NCI-H1930 (cell line): ENCODE data around the gene OR52E2.
"Not testable (repeated sequence)": the region's sequence is repeated elsewhere in the genome, so short reads cannot be mapped to it uniquely, and the experiment has no call there.

Source experiments
- DNase-seq, 2 experiments: peaks; one replicate each; lab custom pipeline; 2025; lab: John Stamatoyannopoulos, UW

OR52E2 gene

DNA sequence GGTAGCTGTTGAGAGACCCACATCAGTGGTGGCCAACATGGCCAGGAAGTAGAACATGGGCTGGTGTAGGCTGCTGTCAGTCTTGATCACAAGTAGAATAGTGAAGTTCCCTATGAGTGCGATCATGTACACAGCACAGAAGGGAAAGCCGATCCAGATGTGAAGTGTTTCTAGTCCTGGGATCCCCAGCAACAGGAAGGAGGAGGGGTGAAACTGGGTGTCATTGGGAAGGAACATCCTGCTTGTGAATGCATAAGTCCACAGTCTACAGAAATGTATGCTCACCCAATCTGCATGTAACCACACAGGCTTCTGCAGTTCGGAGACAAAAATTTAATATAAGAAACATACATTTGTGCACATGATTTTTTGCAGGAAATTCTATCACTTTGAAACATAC is at the start of gene OR52E2:
Gene OR52E2 (minus strand): TSS at position 237 of the 400 bp plus-strand sequence. CDS start 0 bp downstream, at position 237.
- DNase-seq: no peak

DNA sequence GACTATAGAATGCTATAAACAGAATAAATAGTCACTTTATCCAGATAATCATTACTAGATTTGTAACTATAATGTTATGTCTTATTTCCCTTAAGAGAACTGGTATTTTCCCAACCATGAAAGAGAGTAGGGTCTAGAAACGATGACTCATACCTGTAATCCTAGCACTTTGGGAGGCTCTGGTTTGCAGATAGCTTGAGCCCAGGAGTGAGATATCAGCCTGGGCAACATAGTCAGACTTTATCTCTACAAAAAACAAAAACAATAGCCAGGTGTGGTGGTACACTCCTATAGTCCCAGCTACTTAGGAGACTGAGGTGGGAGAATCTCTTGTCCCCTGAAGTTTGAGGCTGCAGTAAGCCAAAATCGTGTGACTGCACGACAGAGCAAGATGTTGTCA is 47.9 kb upstream of the OR52E2 start:
- no peak for DNase-seq

DNA sequence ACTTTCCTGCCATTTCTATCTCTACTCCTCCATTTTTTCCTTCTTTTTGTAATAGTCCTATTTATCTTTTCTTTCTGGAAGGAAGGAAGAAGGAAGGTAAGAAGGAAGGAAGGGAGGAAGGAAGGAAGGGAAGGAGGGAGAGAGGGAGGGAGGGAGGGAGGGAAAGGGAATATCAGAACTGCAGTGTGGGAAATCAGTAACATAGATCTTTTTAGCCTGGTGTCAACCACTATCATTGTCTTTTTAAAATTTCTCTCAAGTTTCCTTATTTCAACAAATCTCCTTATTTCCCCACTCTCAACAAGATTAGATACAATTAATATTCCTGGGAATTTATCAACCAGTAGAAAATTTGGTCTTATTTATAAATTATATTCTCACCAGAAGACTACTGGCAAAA is 43.6 kb upstream of the OR52E2 start:
- DNase-seq: no peak

DNA sequence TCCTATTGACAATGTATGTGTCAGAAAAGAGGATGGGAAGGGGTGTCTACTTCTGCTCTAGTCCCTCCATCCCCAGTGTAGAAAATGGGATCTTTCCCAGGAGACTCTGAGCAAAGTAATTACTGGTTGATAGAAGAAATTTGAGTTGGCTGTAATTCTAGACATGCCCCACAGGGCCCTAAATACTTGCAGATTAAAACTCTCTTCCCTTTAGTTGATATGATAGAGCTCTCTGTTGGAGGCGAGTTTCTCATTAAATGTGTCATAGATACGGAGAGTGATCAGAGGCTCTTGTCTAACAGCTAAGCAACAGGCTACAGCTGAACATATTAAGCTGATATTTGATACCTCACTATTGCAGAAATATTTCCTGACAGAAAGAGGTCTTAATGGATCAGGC is 42.8 kb upstream of the OR52E2 start:
- peak; percentile 13 to 66 for DNase-seq

DNA sequence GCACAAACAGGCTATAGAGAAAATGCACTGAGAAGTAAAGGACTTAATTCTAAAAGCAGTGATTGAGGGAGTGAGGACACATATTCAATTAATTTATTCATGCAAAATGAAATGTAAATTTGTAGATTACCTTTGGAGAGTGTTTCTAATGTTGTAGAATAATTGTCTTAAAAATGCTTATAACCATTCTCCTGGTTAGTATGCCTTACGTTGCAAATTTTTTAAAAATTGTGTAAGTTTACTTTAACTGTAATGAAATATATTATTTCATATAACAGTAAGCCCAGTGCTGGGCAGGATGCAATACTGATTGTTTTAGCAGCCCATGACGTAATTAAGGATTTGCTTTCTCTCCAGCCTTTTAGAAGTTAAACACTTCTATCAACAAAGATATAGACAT is 36.6 kb upstream of the OR52E2 start:
- DNase-seq: no peak

DNA sequence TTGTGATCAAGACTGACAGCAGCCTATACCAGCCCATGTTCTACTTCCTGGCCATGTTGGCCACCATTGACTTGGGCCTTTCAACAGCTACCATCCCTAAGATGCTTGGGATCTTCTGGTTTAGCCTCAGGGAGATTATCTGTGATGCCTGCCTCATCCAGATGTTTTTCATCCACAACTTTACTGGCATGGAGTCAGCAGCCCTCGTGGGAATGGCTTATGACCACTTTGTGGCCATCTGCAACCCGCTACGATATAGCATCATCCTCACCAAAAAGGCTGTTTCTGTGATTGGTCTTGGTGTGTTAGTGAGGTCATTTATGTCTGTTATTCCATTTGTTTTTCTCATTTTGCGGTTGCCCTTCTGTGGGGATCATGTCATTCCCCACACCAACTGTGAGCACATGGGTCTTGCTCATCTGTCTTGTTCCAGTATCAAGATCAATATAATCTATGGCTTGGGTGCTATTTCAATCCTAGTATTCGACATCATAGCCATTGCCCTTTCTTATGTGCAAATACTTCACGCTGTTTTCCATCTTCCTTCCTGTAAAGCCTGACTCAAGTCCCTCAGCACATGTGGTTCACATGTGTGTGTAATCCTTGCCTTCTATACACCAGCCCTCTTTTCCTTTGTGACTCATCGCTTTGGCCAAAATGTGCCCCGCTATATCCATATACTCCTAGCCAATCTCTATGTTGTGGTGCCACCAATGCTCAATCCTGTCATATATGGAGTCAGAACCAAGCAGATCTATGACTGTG is 33.6 kb upstream of the OR52E2 start:
- no peak for DNase-seq

DNA sequence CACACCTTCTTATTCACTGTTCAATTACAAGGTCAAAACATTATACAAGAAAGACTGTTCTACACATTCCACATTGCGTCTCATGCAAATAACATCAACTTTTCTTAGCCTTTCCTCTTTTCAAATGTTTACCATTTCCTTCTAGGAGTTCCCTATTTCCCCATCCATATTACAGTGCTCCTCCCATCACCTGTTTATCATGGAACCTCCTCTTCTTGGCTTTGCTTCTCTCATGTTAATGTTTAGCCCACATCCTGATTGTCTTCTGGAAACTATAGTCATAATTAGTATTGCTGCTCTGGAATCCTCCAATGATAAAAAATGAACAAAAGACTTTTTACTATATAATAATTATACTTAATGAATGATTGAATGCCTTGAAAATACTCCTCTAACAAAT is 31.2 kb upstream of the OR52E2 start:
- no peak for DNase-seq

DNA sequence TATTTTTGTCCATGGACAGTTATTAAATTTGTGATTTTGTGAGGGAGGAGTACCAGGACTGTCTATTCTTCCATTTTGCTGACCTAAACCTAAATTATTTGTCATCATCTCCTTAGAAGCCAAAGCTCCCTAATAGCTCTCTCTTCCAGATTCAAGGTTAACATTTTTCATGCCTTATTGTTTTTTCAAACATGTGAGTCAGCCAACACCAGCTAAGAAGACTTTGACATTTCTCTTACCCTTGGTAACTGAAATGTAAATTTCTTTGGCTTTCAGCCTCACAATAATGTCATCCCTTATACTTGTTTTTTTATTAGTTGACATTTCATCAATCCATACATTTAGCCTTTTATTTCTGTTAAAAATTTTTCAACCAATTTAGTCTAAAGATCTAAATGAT is 29.1 kb upstream of the OR52E2 start:
- DNase-seq: no peak

DNA sequence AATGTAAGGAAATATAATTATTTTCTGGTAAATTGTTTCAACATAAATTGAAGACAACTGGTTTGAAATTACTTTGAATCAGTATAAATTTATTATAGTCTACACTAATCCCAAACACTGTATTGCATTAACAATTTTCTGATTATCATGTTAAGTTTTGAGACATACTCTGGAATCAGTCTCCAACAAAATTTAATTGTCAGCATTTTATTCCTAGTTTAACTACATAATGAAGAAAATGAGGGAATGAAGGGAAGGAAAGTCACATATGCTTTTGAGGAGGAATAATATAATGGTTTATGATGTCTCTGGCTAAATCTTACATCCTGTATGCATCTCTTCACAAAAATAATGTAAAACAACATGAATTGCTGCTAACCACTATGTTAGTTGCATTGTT is 24.2 kb upstream of the OR52E2 start:
- no peak for DNase-seq

DNA sequence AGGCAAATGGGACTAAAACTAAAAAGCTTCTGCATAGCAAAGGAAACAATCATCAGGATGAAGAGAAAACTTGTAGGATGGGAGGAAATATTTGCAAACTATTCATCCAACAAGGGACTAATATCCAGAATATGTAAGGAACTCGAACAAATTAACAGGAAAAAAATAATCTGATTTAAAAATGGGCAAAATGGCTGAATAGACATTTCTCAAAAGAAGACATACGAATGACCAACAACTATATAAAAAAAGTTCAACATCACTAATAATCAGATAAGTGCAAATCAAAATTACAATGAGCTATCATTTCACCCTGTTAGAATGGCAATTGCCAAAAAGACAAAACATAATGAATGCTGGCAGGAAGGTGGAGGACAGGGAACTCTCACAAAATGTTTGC is 22.0 kb upstream of the OR52E2 start:
- no peak for DNase-seq

DNA sequence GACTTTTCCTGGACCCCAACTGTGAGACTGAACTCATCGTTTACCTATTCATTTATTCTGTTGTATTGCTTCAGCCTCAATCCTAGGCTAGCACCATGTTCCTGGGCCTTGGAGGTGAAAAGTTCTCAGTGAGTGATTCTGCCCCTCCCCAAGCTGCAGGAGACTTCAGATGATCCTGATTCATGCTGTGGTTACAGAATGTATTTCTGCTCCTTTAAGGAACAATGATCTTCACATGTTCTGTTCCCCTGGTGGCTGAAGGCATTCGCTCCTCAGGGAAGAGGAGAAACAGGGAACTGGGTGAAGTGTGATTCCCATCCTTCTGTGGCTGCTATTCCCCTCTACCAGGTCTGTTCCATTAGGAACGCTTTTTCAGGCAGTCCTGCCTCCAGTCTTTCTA is 12.4 kb upstream of the OR52E2 start:
- DNase-seq: no peak

DNA sequence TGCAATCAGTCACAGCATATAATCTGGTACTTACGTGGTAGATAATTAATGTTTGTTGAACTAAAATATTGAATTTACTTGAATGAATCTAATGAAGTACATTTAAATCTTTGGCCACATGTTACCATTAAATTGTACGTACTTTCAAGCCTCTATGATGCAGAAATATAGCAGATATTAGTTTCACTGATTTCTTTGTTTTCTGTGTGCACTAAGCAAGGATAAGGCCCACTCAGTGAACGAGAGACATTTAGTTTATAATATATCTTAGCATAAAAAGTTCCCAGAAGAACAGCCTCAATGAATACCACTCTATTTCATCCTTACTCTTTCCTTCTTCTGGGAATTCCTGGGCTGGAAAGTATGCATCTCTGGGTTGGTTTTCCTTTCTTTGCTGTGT is 9.8 kb upstream of the OR52E2 start, which contains the start of gene OR52E1:
Gene OR52E1 (plus strand): TSS at position 301 of the 400 bp plus-strand sequence.
- no peak for DNase-seq

DNA sequence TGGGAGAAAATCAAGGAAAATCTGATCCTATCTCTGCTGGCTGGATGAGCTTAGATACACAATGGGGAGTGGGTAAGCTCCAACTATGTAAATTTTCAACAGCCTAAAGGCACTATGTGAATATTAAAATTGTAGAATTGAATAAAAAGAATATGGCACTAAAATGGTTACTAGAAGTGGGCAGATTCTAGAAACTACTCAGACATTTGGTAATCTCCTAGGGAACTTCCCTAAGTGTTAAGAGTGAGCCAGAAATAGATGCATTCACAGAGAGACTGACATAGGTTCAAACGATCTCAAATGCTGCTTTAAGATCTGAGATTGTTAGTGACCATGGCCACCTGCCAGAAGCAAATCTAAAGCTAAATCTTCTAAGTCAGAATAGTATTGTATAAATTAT is 5.6 kb upstream of the OR52E2 start:
- DNase-seq: no peak

DNA sequence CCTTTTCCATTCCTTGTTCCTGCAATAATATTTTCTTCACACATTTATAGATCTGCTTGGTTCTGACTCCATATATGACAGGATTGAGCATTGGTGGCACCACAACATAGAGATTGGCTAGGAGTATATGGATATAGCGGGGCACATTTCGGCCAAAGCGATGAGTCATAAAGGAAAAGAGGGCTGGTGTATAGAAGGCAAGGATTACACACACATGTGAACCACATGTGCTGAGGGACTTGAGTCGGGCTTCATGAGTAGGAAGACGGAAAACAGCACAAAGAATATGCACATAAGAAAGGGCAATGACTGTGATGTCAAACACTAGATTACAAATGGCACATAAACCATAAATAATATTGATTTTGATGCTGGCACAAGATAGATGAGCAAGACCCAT is 748 bp downstream of the OR52E2 start:
- not testable (repeated sequence) for DNase-seq

DNA sequence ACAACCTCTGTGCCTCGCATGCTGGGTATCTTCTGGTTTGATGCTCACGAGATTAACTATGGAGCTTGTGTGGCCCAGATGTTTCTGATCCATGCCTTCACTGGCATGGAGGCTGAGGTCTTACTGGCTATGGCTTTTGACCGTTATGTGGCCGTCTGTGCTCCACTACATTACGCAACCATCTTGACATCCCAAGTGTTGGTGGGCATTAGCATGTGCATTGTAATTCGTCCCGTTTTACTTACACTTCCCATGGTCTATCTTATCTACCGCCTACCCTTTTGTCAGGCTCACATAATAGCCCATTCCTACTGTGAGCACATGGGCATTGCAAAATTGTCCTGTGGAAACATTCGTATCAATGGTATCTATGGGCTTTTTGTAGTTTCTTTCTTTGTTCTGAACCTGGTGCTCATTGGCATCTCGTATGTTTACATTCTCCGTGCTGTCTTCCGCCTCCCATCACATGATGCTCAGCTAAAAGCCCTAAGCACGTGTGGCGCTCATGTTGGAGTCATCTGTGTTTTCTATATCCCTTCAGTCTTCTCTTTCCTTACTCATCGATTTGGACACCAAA is 12.6 kb downstream of the OR52E2 start:
- no peak for DNase-seq

DNA sequence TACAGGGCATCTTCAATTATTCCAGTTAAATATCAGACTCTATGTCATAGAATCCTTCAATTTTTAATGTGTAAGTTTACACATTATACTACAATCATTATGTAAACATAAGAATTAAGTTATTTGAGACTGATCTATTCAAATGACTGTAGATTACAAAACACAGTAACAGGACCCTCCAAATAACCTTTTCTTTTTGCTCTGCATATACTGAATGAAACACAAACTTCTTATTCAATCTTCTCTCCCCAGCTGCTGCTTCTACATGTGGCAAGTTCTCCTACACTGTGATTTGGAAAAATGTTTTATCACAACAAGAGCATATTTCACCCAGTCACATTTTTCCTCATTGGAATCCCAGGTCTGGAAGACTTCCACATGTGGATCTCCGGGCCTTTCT is 13.2 kb downstream of the OR52E2 start, which contains the start of gene OR52J3:
Gene OR52J3 (plus strand): TSS at position 301 of the 400 bp plus-strand sequence. CDS start 0 bp downstream, at position 301.
- DNase-seq: no peak

DNA sequence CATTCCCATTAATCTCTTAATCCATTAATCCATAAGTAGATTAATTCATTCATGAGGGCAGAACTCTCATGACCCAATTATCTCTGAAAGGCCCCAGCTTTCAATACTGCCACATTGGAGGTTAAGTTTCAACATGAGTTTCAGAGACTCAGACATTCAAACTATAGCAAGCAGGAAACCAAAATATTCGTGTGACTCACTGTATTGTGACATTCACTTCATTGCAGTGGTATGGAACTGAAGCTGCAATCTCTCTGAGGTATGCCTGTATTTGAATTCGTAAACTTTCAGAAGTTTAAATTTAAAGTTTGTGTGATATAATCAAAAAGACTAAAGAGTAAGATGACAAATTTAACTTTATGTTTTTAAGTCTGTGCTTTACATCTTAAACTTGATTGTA is 16.0 kb downstream of the OR52E2 start:
- DNase-seq: no peak

DNA sequence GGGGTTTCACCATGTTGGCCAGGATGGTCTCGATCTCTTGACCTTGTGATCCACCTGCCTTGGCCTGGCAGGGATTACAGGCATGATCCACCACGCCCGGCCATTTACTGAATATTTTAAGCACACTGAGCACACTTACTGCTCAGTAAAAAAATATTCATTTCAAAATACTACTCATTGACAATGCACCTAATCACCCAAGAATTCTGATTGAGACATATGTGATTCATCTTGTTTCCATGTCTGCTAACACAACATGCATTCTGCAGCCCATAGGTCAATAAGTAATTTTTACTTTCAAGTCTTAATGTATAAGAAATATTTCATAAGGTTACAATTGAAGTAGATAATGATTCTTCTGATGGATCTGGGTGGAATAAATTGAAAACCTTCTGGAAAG is 17.3 kb downstream of the OR52E2 start:
- no peak for DNase-seq

DNA sequence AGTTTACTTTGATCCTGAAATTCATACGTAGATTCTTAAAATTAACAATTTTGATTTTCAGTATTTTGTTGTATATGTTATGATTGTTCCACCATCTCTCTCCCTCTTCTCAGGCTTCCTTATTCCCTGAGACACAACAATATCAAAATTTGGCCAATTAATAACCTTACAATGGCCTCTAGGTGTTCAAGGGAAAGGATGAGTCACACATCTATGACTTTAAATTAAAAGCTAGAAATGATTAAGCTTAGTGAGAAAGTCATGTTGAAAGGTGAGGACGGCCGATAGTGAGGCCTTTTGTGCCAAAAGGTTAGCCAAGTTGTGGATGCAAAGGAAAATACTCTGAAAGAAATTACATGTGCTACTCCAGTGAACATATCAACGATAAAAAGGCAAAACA is 18.6 kb downstream of the OR52E2 start:
- DNase-seq: no peak

DNA sequence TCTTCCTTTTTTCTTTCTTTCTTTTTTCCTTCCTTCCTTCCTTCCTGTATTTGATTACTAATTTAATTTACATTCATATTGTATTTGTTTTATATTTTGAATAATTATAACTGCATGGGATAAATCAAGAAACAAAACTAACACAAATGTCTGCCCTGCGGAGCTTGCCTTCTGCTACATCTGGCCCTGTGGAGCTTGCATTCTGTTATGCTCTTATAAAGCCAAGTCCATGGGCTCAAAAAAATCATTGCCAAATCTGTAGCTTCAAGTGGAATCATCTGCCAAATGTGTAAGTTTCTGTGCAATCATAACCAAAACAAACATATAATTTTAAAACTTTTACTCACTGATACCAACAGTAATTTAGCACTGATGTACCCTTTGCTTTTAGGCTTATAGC is 21.1 kb downstream of the OR52E2 start:
- DNase-seq: no peak

DNA sequence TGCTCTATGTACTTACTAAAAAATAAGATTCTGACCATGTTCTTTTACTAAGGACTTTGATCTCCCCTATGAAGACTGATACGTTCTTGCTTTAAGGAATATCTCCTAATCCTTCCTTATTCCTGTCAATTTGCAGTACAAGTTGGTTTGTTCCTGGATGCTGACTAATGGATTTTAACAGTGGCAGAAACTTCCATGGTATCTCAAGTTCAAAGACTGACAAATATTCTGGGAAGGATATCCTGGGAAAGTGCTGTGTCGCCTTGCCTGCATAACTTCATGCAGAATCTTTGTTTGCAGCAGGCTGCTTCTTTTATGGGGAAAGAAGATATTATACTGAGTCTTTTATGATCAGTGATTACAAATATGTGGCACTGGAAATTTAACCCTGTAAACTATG is 21.5 kb downstream of the OR52E2 start:
- no peak for DNase-seq

DNA sequence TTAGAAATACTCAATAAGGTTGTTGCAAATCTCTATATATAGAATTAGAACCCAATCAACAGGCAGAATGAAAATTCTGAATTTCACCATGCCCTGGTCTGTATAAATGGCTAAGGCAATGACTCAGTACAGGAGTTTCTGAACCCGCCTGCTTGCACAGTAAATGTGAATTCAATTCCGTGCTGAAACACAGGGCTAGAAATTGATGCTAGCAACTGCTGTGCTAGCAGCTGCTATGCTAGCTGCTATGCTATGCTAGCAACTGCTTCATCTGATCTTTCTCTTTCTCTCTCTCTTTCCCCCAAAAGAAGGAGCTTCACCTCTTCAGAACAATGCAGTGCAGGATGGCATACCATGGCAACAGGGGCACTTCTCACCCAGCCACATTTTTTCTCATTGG is 22.8 kb downstream of the OR52E2 start:
- DNase-seq: no peak

DNA sequence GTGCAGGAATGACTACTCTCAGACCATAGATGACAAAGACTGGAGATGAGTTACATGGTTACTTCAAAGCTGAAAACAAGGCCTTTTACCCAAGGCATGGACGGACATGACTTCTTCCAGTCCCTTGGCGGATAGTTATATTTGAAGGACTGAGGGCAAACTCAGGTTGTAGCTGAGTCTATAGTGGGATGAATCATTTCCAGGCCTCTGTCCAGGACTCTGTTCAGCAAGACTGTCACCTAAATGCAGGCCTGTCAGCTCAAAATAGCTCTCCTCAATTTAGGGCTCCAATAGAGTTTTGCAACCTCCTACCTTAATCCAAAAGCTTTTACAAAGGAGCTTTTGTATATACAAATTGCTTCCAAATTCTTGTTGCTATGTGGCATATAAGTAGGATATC is 37.4 kb downstream of the OR52E2 start:
- no peak for DNase-seq

DNA sequence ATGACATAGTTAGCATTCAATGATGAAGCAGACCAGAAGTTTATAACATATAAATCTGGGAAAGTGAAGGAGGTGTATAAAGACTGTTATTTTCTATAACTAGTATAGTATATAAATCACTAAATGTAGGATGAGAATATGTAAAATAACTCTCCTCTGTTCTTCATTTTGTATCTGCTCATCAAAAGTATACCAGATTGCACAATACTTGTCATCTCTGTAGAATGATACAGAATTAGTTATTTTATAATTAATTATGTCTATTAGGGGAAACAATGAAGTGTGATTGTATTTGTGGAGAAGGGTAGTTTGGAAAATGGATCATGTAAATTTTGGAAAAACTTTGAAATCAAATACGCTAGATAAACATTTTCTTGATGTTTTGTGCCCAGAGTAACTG is 46.4 kb downstream of the OR52E2 start:
- no peak for DNase-seq
